H1 (cell line): ENCODE measurements around the gene ENPP6. TPM values are rescaled to one million over a fixed set of nuclear protein-coding genes. Genes with fewer than 3 reads are reported as not detected.

Source experiments
- CTCF ChIA-PET: fragments of 300-600 bp; sonication (Branson Sonifier 250); formaldehyde crosslinking; loops from one replicate; lab custom pipeline; 2021; ENCODE audit not compliant: partially characterized antibody; lab: Charles Lee
- POLR2A ChIA-PET: fragments of 300-600 bp; sonication (Branson Sonifier 250); formaldehyde crosslinking; loops from one replicate; lab custom pipeline; 2021; ENCODE audit warnings: inconsistent platforms; ENCODE audit not compliant: partially characterized antibody; lab: Charles Lee
- DNase-seq, 2 experiments: peaks; one replicate each; pipeline versions ENCODE4 v3.0.0 to v3.0.0-alpha.2; 2010 to 2022; ENCODE audit warnings: low spot score in 2 of 2, low read depth in 1 of 2, mixed read lengths in 1 of 2
- FAIRE-seq: peaks from 2 replicates; lab custom pipeline; 2011; peaks lifted over from hg19 to GRCh38; lab: Jason Lieb, UNC
- H2AFZ ChIP-seq: 2 replicates; pipeline ENCODE4 v1.8.1; 2012; ENCODE audit warnings: low read length, inconsistent platforms
- H2AK5ac ChIP-seq: 2 replicates; pipeline ENCODE4 v1.6.1; 2013; ENCODE audit warnings: low read depth, low read length
- H2BK120ac ChIP-seq: replicated peaks from 2 replicates; pipeline ENCODE3; 2013; ENCODE audit warnings: low read depth, low read length, inconsistent platforms
- H2BK12ac ChIP-seq: 2 replicates; pipeline ENCODE4 v1.6.1; 2013; ENCODE audit warnings: low read depth, low read length
- H2BK15ac ChIP-seq: 2 replicates; pipeline ENCODE4 v1.6.1; 2013; ENCODE audit warnings: low read length
- H2BK20ac ChIP-seq: 2 replicates; pipeline ENCODE4 v1.6.1; 2013; ENCODE audit warnings: low read length
- H2BK5ac ChIP-seq: 2 replicates; pipeline ENCODE4 v1.6.1; 2013; ENCODE audit warnings: low read depth, low read length
- H3K14ac ChIP-seq: 2 replicates; pipeline ENCODE4 v1.6.1; 2013; ENCODE audit warnings: inconsistent platforms; ENCODE audit not compliant: insufficient read length
- H3K18ac ChIP-seq: 2 replicates; pipeline ENCODE4 v1.6.1; 2013; ENCODE audit warnings: low read length; ENCODE audit errors: extremely low read depth
- H3K23ac ChIP-seq: 2 replicates; pipeline ENCODE4 v1.6.1; 2013; ENCODE audit warnings: inconsistent platforms; ENCODE audit not compliant: insufficient read length
- H3K23me2 ChIP-seq: 2 replicates; pipeline ENCODE4 v1.6.1; 2013; ENCODE audit warnings: low read depth, low read length
- H3K27ac ChIP-seq: 2 replicates; pipeline ENCODE4 v1.6.1; 2011; ENCODE audit warnings: low read depth, low read length, inconsistent platforms
- H3K27me3 ChIP-seq, 4 experiments: replicated peaks in 1 of 4; 1 replicate in 1 of 4; 2 replicates in 3 of 4; pipeline versions ENCODE4 v1.6.1 to v1.8.1; 2011 to 2013; ENCODE audit warnings: low read length in 3 of 4, mild to moderate bottlenecking in 3 of 4, inconsistent platforms in 2 of 4, mixed read lengths in 2 of 4, moderate library complexity in 1 of 4; ENCODE audit not compliant: control insufficient read depth in 3 of 4, insufficient read depth in 3 of 4; ENCODE audit errors: extremely low read depth in 1 of 4
- H3K36me3 ChIP-seq, 4 experiments: 2 replicates each; pipeline versions ENCODE4 v1.6.1 to v1.8.1; 2011 to 2013; ENCODE audit warnings: mild to moderate bottlenecking in 4 of 4, low read length in 3 of 4, moderate library complexity in 2 of 4, control low read depth in 1 of 4, inconsistent platforms in 1 of 4; ENCODE audit not compliant: insufficient read depth in 4 of 4, control insufficient read depth in 2 of 4
- H3K4ac ChIP-seq: replicated peaks from 2 replicates; pipeline ENCODE3; 2013; ENCODE audit warnings: low read length, low read depth, mixed read lengths, inconsistent platforms; ENCODE audit not compliant: insufficient read length
- H3K4me1 ChIP-seq, 4 experiments: replicated peaks in 1 of 4; 1 replicate in 1 of 4; 2 replicates in 3 of 4; pipeline versions ENCODE4 v1.6.1 to v1.8.1; 2011 to 2013; ENCODE audit warnings: low read length in 3 of 4, inconsistent platforms in 2 of 4, mixed read lengths in 1 of 4; ENCODE audit not compliant: insufficient read depth in 4 of 4, control insufficient read depth in 3 of 4
- H3K4me2 ChIP-seq, 2 experiments: 2 replicates each; pipeline versions ENCODE4 v1.6.1 to v1.8.1; 2011 to 2013; ENCODE audit warnings: low read depth in 2 of 2, low read length in 2 of 2, control low read depth in 1 of 2, inconsistent platforms in 1 of 2, mild to moderate bottlenecking in 1 of 2; ENCODE audit not compliant: insufficient read depth in 1 of 2
- H3K4me3 ChIP-seq, 4 experiments: fragments of 200-600, 300-600 bp in 1 of 4; sonication (generic), shearing (Covaris generic), sonication (Bioruptor Twin) in 1 of 4; 2 replicates each; pipeline versions ENCODE4 v1.5.1 to v1.8.1; 2011 to 2016; ENCODE audit warnings: low read length in 4 of 4, low read depth in 3 of 4, control low read depth in 2 of 4, inconsistent platforms in 2 of 4, mild to moderate bottlenecking in 2 of 4, mixed read lengths in 1 of 4, moderate library complexity in 1 of 4; ENCODE audit not compliant: insufficient read depth in 2 of 4; ENCODE audit errors: extremely low read depth in 1 of 4
- H3K56ac ChIP-seq: replicated peaks from 2 replicates; pipeline ENCODE3; 2013; ENCODE audit warnings: low read depth, mild to moderate bottlenecking, mixed read lengths, low read length, inconsistent platforms; ENCODE audit not compliant: insufficient read length
- H3K79me1 ChIP-seq: 2 replicates; pipeline ENCODE4 v1.6.1; 2013; ENCODE audit warnings: low read depth, low read length, control low read depth
- H3K79me2 ChIP-seq, 2 experiments: 2 replicates each; pipeline versions ENCODE4 v1.6.1 to v1.8.1; 2012 to 2013; ENCODE audit warnings: low read length in 2 of 2, mild to moderate bottlenecking in 2 of 2, inconsistent platforms in 1 of 2; ENCODE audit not compliant: insufficient read depth in 2 of 2, control insufficient read depth in 1 of 2
- H3K9ac ChIP-seq, 4 experiments: replicated peaks in 1 of 4; 1 replicate in 1 of 4; 2 replicates in 3 of 4; pipeline versions ENCODE4 v1.6.1 to v1.8.1; 2011 to 2013; ENCODE audit warnings: low read depth in 3 of 4, low read length in 3 of 4, control low read depth in 2 of 4, mild to moderate bottlenecking in 2 of 4, moderate library complexity in 2 of 4, inconsistent platforms in 1 of 4; ENCODE audit errors: extremely low read depth in 1 of 4
- H3K9me3 ChIP-seq, 2 experiments: 2 replicates each; pipeline versions ENCODE4 v1.6.1 to v1.8.1; 2012 to 2013; ENCODE audit warnings: mild to moderate bottlenecking in 2 of 2, moderate library complexity in 2 of 2, control low read depth in 1 of 2, inconsistent platforms in 1 of 2, low read depth in 1 of 2, low read length in 1 of 2, mixed read lengths in 1 of 2; ENCODE audit not compliant: insufficient read depth in 2 of 2
- H4K20me1 ChIP-seq, 2 experiments: replicated peaks in 1 of 2; 2 replicates each; pipeline versions ENCODE3 to v1.8.1; 2011 to 2013; ENCODE audit warnings: inconsistent platforms in 2 of 2, low read length in 2 of 2, mild to moderate bottlenecking in 1 of 2; ENCODE audit not compliant: insufficient read depth in 2 of 2, control insufficient read depth in 1 of 2
- H4K5ac ChIP-seq: 2 replicates; pipeline ENCODE4 v1.6.1; 2013; ENCODE audit warnings: low read length, low read depth, mixed read lengths, inconsistent platforms; ENCODE audit not compliant: insufficient read length
- H4K8ac ChIP-seq: 2 replicates; pipeline ENCODE4 v1.8.0; 2013; ENCODE audit warnings: mild to moderate bottlenecking, moderate library complexity, low read length, inconsistent platforms; ENCODE audit not compliant: insufficient read depth; ENCODE audit errors: extremely low read depth
- H4K91ac ChIP-seq: replicated peaks from 2 replicates; pipeline ENCODE3; 2013; ENCODE audit warnings: low read length, mixed read lengths, inconsistent platforms; ENCODE audit not compliant: insufficient read length
- CEBPB ChIP-seq: IDR thresholded peaks from 2 replicates; pipeline ENCODE4 v1.6.1; 2012; ENCODE audit warnings: low read depth, low read length
- E2F6 ChIP-seq: IDR thresholded peaks from 2 replicates; pipeline ENCODE4 v1.6.1; 2012; ENCODE audit warnings: inconsistent platforms
- RBBP5 ChIP-seq: IDR thresholded peaks from 2 replicates; pipeline ENCODE4 v1.7.1; 2012; ENCODE audit warnings: low read depth, mild to moderate bottlenecking, inconsistent platforms, low read length, moderate library complexity, borderline replicate concordance
- WGBS, 2 experiments: shearing (Covaris generic) in 1 of 2; methylation state at CpG; one replicate each; pipeline versions ENCODE4 v1.1.6 to v1.1.7; 2013 to 2015; ENCODE audit warnings: low lambda C conversion rate in 2 of 2, mixed read lengths in 2 of 2, inconsistent platforms in 1 of 2, low coverage in 1 of 2, missing lambda C conversion rate in 1 of 2; ENCODE audit not compliant: insufficient replicate concordance in 2 of 2, insufficient coverage in 1 of 2, insufficient read length in 1 of 2; ENCODE audit errors: extremely low coverage in 1 of 2, missing lambda C conversion rate in 1 of 2; 5-methylcytosine and 5-hydroxymethylcytosine counted together
- polyA plus RNA-seq, 7 experiments: library from polyadenylated mRNA; depleted of rRNA in 3 of 7; stranded (reverse) in 5 of 7; unstranded in 2 of 7; fragments of >200 nt in 5 of 7; fragments of 200-250 nt in 2 of 7; gene quantifications; 1 replicate in 5 of 7; 2 replicates in 1 of 7; 4 replicates in 1 of 7; pipeline versions ENCODE4 v1.2.1 to v1.2.3, GENCODE V29; 2011 to 2013; ENCODE audit warnings: missing spikeins in 2 of 7, mixed read lengths in 2 of 7
- total RNA-seq: library from RNA; stranded (reverse); fragmentation: NEBNext Ultra II Directional; extraction: Animal tissue kit (Norgen Biotek cat#: 25700); gene quantifications from 2 replicates; pipeline ENCODE4 v1.2.1, GENCODE V29; 2021

Gene ENPP6
- total and polyA plus RNA-seq, 2 of the 8 experiments (the other 6 are each of a cell fraction or from before 2014, with no cell fraction given), result 0.11 to 0.20 TPM

GRCh38 chr4:184103527-184104264 is 114.0 kb downstream of the ENPP6 start:
- H3K23me2 ChIP-seq, result peaks cover 2% of the 10 kb centered on the region; the same call in 1 of the 2 replicates
- H3K27ac ChIP-seq, result no peak overlapping the region
- peaks cover 0 to 3% (median 1%) of the 10 kb centered on the region in 4 experiments; a peak in 3 of 7 replicates for H3K4me1 ChIP-seq
- no peak overlapping the region for H4K5ac ChIP-seq
- no peak overlapping the region for H2BK5ac ChIP-seq
- H3K56ac ChIP-seq, result no peak overlapping the region
- DNase-seq (no peak), FAIRE-seq (no peak)
- H3K9ac ChIP-seq, result no peak overlapping the region
- H3K14ac ChIP-seq, result no peak overlapping the region
- H3K27me3 ChIP-seq, result 0 out of 7 replicates have a peak, but pooled peaks cover 0 to 4% (median 0%) of the 10 kb centered on the region in 4 experiments
- H3K4me2 ChIP-seq, result no peak overlapping the region
- TF ChIP-seq CEBPB (no peak), RBBP5 (no peak), E2F6 (peak; percentile 23; the same call in 1 of the 2 replicates)
- ChIA-PET CTCF (interaction anchor here (0.7 to 6.7 kb wide), 7 partner anchors 8 to 263 kb away, joined by 3 to 35 read pairs (median 4); no protein-coding TSS in a partner anchor), POLR2A (no interaction called here)
- no peak overlapping the region for H2BK12ac ChIP-seq
- H3K9me3 ChIP-seq, result no peaks in the 10 kb centered on the region
- 73% methylated on average over 13 of the region's 16 CpGs; no CpG with 5 or more reads in 1 of the 2 experiments for WGBS, 2 experiments
- no peaks in the 10 kb centered on the region for H3K36me3 ChIP-seq
- no peaks in the 10 kb centered on the region for H3K79me1 ChIP-seq
- no peak overlapping the region for H2BK120ac ChIP-seq
- H3K79me2 ChIP-seq, result no peaks in the 10 kb centered on the region
- H3K18ac ChIP-seq, result no peak overlapping the region
- 0 out of 2 replicates have a peak overlapping the region, but pooled peaks have one; percentile 17 for H2AFZ ChIP-seq
- H3K4ac ChIP-seq, result no peak overlapping the region
- no peak overlapping the region for H2BK20ac ChIP-seq
- H4K8ac ChIP-seq, result no peak overlapping the region
- H3K4me3 ChIP-seq, result no peak overlapping the region
- no peak overlapping the region for H2AK5ac ChIP-seq
- H4K91ac ChIP-seq, result no peak overlapping the region
- H4K20me1 ChIP-seq, result peaks cover 0 to 2% of the 10 kb centered on the region in 2 experiments
- no peak overlapping the region for H2BK15ac ChIP-seq
- H3K23ac ChIP-seq, result no peak overlapping the region
